Measurements from ENCODE around the gene TSHB. TPM values are rescaled to one million over a fixed set of nuclear protein-coding genes. Genes with fewer than 3 reads are reported as not detected.

The TSHB gene
- total RNA-seq, 1 experiment from 2014 or later, result not detected

DNA sequence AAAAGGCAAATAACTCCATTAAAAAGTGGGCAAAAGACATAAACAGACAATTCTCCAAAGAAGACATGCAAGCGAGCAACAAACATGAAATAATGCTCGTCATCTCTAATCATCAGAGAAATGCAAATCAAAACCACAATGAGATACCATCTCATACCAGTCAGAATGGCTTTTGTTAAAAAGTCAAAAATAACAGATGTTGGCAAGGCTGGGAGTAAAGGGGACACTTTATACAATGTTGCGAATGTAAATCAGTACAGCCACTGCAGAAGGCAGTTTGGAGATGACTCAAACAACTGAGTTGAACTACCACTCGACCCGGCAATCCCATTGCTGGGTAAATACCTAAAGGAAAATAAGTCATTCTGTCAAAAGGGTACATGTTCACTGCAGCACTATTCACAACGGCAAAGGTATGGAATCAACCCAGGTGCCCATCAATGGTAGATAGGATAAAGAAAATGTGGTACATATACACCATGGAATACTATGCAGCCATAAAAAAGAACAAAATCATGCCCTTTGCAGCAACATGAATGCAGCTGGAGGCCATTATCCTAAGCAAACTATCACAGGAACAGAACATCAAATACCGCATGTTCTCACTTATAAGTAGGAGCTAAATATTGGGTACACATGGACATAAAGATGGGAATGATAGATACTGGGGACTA, 33.7 kb downstream of the TSHB start:
- Mint-ChIP-seq H3K4me3 (no peak overlapping the region), H3K36me3 (no peaks in the 10 kb centered on the region; the same call in 1 of the 2 replicates), H3K9me3 (peaks cover 9% of the 10 kb centered on the region; the same call in 1 of the 2 replicates), H3K4me1 (no peaks in the 10 kb centered on the region), H3K27ac (no peak overlapping the region), H3K27me3 (ENCODE audit: low read depth) (no peaks in the 10 kb centered on the region)
- DNase-seq (ENCODE audit: low spot score) (no peak), ATAC-seq (no peak)
- POLR2A ChIA-PET, result no interaction called here
- CTCF ChIA-PET, result interaction anchor here (0.7 to 1.2 kb wide), 2 partner anchors 11 to 48 kb away, joined by 4 to 5 read pairs; no protein-coding TSS in a partner anchor
- TF ChIP-seq EMX1 (CRISPR knock-in tag; IDR thresholded peaks at IDR 0.05), result no peak
- no peak for TF ChIP-seq NFYB (CRISPR knock-in tag; conservative IDR thresholded peaks at IDR 0.05; ENCODE audit: low read depth)
- TF ChIP-seq, protein P1, sequence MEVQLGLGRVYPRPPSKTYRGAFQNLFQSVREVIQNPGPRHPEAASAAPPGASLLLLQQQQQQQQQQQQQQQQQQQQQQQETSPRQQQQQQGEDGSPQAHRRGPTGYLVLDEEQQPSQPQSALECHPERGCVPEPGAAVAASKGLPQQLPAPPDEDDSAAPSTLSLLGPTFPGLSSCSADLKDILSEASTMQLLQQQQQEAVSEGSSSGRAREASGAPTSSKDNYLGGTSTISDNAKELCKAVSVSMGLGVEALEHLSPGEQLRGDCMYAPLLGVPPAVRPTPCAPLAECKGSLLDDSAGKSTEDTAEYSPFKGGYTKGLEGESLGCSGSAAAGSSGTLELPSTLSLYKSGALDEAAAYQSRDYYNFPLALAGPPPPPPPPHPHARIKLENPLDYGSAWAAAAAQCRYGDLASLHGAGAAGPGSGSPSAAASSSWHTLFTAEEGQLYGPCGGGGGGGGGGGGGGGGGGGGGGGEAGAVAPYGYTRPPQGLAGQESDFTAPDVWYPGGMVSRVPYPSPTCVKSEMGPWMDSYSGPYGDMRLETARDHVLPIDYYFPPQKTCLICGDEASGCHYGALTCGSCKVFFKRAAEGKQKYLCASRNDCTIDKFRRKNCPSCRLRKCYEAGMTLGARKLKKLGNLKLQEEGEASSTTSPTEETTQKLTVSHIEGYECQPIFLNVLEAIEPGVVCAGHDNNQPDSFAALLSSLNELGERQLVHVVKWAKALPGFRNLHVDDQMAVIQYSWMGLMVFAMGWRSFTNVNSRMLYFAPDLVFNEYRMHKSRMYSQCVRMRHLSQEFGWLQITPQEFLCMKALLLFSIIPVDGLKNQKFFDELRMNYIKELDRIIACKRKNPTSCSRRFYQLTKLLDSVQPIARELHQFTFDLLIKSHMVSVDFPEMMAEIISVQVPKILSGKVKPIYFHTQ (CRISPR knock-in tag; IDR thresholded peaks at IDR 0.05), result no peak
- TF ChIP-seq NFATC4 (CRISPR knock-in tag; IDR thresholded peaks at IDR 0.05), result no peak
- TF ChIP-seq ZMAT4 (CRISPR knock-in tag; IDR thresholded peaks at IDR 0.05), result no peak
- no peak for TF ChIP-seq ZSCAN18 (CRISPR knock-in tag; IDR thresholded peaks at IDR 0.05)
- no peak for TF ChIP-seq ZBTB43 (CRISPR knock-in tag; IDR thresholded peaks at IDR 0.05)
- no peak for TF ChIP-seq ZNF317 (CRISPR knock-in tag; IDR thresholded peaks at IDR 0.05; ENCODE audit: borderline replicate concordance, low read depth)

- no peak overlapping the region for H3K27ac Mint-ChIP-seq
- TF ChIP-seq, protein P2, sequence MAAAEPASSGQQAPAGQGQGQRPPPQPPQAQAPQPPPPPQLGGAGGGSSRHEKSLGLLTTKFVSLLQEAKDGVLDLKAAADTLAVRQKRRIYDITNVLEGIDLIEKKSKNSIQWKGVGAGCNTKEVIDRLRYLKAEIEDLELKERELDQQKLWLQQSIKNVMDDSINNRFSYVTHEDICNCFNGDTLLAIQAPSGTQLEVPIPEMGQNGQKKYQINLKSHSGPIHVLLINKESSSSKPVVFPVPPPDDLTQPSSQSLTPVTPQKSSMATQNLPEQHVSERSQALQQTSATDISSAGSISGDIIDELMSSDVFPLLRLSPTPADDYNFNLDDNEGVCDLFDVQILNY (CRISPR knock-in tag; IDR thresholded peaks at IDR 0.05), result no peak
- TF ChIP-seq GABPB1 (CRISPR knock-in tag; IDR thresholded peaks at IDR 0.05) (no peak), SMAD4 (CRISPR knock-in tag; IDR thresholded peaks at IDR 0.05) (no peak), RELA (CRISPR knock-in tag; IDR thresholded peaks at IDR 0.05; ENCODE audit: borderline replicate concordance) (no peak), ETV6 (CRISPR knock-in tag; IDR thresholded peaks at IDR 0.05) (no peak), TEAD4 (CRISPR knock-in tag; IDR thresholded peaks at IDR 0.05) (no peak), IRF2 (CRISPR knock-in tag; IDR thresholded peaks at IDR 0.05; ENCODE audit: borderline replicate concordance, low read depth) (no peak), ZNF121 (CRISPR knock-in tag; IDR thresholded peaks at IDR 0.05) (no peak), USF1 (CRISPR knock-in tag; IDR thresholded peaks at IDR 0.05) (no peak), ELF4 (CRISPR knock-in tag; IDR thresholded peaks at IDR 0.05; ENCODE audit: low read depth) (no peak), FOXP1 (CRISPR knock-in tag; IDR thresholded peaks at IDR 0.05; ENCODE audit: borderline replicate concordance) (no peak), PRDM15 (CRISPR knock-in tag; IDR thresholded peaks at IDR 0.05) (no peak)
- TF ChIP-seq, protein P1 (CRISPR knock-in tag; IDR thresholded peaks at IDR 0.05), result no peak
Measured at GRCh38 chr1:115064461-115064860, 34.8 kb downstream of the TSHB start.

More at GRCh38 chr1:115064461-115064860, 34.8 kb downstream of the TSHB start:
- peaks cover 9% of the 10 kb centered on the region; the same call in 1 of the 2 replicates for H3K9me3 Mint-ChIP-seq
- ATAC-seq (no peak), DNase-seq (ENCODE audit: low spot score) (no peak)
- ChIA-PET POLR2A (no interaction called here), CTCF (interaction anchor here (1.7 kb wide), 1 partner anchor 12 kb away, joined by 5 read pairs; no protein-coding TSS in a partner anchor)
- no peaks in the 10 kb centered on the region for H3K4me1 Mint-ChIP-seq
- no peak overlapping the region for H3K4me3 Mint-ChIP-seq
- no peaks in the 10 kb centered on the region; the same call in 1 of the 2 replicates for H3K36me3 Mint-ChIP-seq
- H3K27me3 Mint-ChIP-seq (ENCODE audit: low read depth), result no peaks in the 10 kb centered on the region
